ENCODE measurements around the gene UBXN10. TPM values are rescaled to one million over a fixed set of nuclear protein-coding genes. Genes with fewer than 3 reads are reported as not detected.

The UBXN10 gene
- total and polyA plus RNA-seq, 4 donors: 0.50 to 2.3 (median 1.1) TPM

DNA sequence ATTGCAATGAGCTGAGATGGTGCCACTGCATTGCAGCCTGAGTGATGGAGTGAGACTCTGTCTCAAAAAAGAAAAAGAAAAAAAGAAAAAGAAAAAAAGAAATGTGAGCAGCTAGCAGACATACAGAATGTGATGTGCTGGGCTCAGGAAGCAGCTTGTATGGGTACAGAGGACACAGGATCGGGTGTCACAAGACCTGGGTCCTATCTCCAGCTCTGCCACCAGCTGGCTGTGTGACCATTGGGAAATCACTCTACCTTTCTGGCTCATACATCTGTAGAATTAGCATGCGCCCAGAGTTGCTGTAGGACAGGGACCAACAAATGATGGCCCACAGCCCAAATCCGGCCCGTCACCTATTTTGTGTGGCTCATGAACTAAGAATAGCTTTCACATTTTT is 3.8 kb downstream of the UBXN10 start:
- DNase-seq (ENCODE audit: low spot score): no peak
- H3K27ac ChIP-seq (ENCODE audit: low read depth in 1 of 2, low read length in 2 of 2): no peak overlapping the region
- no peaks in the 10 kb centered on the region for H3K36me3 ChIP-seq (ENCODE audit: control insufficient read depth in 4 of 4, insufficient read depth in 3 of 4, low read depth in 1 of 4, low read length in 3 of 4)
- no peaks in the 10 kb centered on the region for H3K27me3 ChIP-seq (ENCODE audit: control insufficient read depth in 4 of 4, insufficient read depth in 4 of 4, low read length in 3 of 4)
- WGBS: 95% methylated on average over 4 of the region's 4 CpGs
- no peak overlapping the region for H3K9ac ChIP-seq (ENCODE audit: low read depth in 1 of 2, low read length in 2 of 2)
- no peaks in the 10 kb centered on the region for H3K9me3 ChIP-seq (ENCODE audit: control insufficient read depth in 4 of 4, low read length in 3 of 4)
- H3K4me3 ChIP-seq (ENCODE audit: low read depth in 1 of 3, low read length in 3 of 3): no peak overlapping the region
- TF ChIP-seq REST (IDR thresholded peaks at IDR 0.05) (no peak), RXRA (IDR thresholded peaks at IDR 0.05) (no peak), FOXA1 (IDR thresholded peaks at IDR 0.05) (no peak), ZBTB33 (IDR thresholded peaks at IDR 0.05) (no peak), YY1 (IDR thresholded peaks at IDR 0.05) (no peak), FOXA2 (IDR thresholded peaks at IDR 0.05) (no peak), HNF4A (conservative IDR thresholded peaks at IDR 0.05) (no peak), JUND (IDR thresholded peaks at IDR 0.05) (no peak), SP1 (IDR thresholded peaks at IDR 0.05) (no peak), EGR1 (IDR thresholded peaks at IDR 0.05; ENCODE audit: low read depth in 2 of 2) (no peak), TAF1 (conservative IDR thresholded peaks at IDR 0.05) (no peak)
- TF ChIP-seq, protein P1, sequence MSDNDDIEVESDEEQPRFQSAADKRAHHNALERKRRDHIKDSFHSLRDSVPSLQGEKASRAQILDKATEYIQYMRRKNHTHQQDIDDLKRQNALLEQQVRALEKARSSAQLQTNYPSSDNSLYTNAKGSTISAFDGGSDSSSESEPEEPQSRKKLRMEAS (IDR thresholded peaks at IDR 0.05): no peak
- TF ChIP-seq, protein P2, sequence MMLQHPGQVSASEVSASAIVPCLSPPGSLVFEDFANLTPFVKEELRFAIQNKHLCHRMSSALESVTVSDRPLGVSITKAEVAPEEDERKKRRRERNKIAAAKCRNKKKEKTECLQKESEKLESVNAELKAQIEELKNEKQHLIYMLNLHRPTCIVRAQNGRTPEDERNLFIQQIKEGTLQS (IDR thresholded peaks at IDR 0.05): no peak
- peaks cover 2 to 28% (median 21%) of the 10 kb centered on the region in 4 donors for H3K4me1 ChIP-seq (ENCODE audit: control insufficient read depth in 4 of 4, insufficient read depth in 4 of 4, low read length in 3 of 4)

GRCh38 chr1:20190256-20191160 is 4.6 kb downstream of the UBXN10 start:
- WGBS: 95% methylated on average over 19 of the region's 19 CpGs
- H3K27ac ChIP-seq (ENCODE audit: low read depth in 1 of 2, low read length in 2 of 2): no peak overlapping the region
- no peaks in the 10 kb centered on the region for H3K9me3 ChIP-seq (ENCODE audit: control insufficient read depth in 4 of 4, low read length in 3 of 4)
- no peaks in the 10 kb centered on the region for H3K27me3 ChIP-seq (ENCODE audit: control insufficient read depth in 4 of 4, insufficient read depth in 4 of 4, low read length in 3 of 4)
- DNase-seq (ENCODE audit: low spot score): no peak
- no peaks in the 10 kb centered on the region for H3K36me3 ChIP-seq (ENCODE audit: control insufficient read depth in 4 of 4, insufficient read depth in 3 of 4, low read depth in 1 of 4, low read length in 3 of 4)
- H3K4me1 ChIP-seq (ENCODE audit: control insufficient read depth in 4 of 4, insufficient read depth in 4 of 4, low read length in 3 of 4): peaks cover 2 to 28% (median 22%) of the 10 kb centered on the region in 4 donors
- H3K9ac ChIP-seq (ENCODE audit: low read depth in 1 of 2, low read length in 2 of 2): no peak overlapping the region
- no peak overlapping the region for H3K4me3 ChIP-seq (ENCODE audit: low read depth in 1 of 3, low read length in 3 of 3)
- TF ChIP-seq SP1 (IDR thresholded peaks at IDR 0.05) (no peak), ZBTB33 (IDR thresholded peaks at IDR 0.05) (no peak), FOXA1 (IDR thresholded peaks at IDR 0.05) (no peak), REST (IDR thresholded peaks at IDR 0.05) (no peak), HNF4A (conservative IDR thresholded peaks at IDR 0.05) (no peak), RAD21 (IDR thresholded peaks at IDR 0.05) (no peak), HNF4G (IDR thresholded peaks at IDR 0.05) (no peak), YY1 (IDR thresholded peaks at IDR 0.05) (no peak), TAF1 (conservative IDR thresholded peaks at IDR 0.05) (no peak), JUND (IDR thresholded peaks at IDR 0.05) (no peak), FOXA2 (IDR thresholded peaks at IDR 0.05) (no peak)
- TF ChIP-seq, protein P2 (IDR thresholded peaks at IDR 0.05): no peak
- TF ChIP-seq, protein P1 (IDR thresholded peaks at IDR 0.05): no peak

Measured in liver (tissue), 9 donors.